GM12872 (cell line): ENCODE results near the gene RHOC.

Experiments used
- TF ChIP-seq, protein P1 (sequence below): IDR thresholded peaks from 3 replicates; pipeline ENCODE4 v1.5.1; 2011; ENCODE audit warnings: low read depth, mild to moderate bottlenecking, low read length, moderate library complexity; ENCODE audit not compliant: insufficient read depth

The RHOC gene

DNA sequence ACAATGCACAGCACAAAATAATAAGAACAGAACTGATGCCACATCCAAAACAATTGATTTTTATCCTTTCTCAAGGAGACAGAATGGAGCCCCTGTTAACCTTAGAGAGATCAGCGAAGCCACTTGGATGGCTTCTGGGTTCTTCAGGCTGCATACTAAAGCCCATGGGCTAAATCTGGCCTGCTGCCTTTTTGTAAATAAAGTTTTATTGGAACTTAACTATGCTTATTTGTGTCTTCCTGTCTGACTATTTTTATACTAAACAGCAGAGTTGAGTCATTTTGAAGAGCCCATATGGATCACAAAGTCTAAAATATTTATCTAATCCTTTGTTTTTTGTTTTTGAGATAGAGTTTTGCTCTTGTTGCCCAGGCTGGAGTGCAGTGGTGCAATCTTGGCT, 24.5 kb upstream of the RHOC start:
- TF ChIP-seq, protein P1, sequence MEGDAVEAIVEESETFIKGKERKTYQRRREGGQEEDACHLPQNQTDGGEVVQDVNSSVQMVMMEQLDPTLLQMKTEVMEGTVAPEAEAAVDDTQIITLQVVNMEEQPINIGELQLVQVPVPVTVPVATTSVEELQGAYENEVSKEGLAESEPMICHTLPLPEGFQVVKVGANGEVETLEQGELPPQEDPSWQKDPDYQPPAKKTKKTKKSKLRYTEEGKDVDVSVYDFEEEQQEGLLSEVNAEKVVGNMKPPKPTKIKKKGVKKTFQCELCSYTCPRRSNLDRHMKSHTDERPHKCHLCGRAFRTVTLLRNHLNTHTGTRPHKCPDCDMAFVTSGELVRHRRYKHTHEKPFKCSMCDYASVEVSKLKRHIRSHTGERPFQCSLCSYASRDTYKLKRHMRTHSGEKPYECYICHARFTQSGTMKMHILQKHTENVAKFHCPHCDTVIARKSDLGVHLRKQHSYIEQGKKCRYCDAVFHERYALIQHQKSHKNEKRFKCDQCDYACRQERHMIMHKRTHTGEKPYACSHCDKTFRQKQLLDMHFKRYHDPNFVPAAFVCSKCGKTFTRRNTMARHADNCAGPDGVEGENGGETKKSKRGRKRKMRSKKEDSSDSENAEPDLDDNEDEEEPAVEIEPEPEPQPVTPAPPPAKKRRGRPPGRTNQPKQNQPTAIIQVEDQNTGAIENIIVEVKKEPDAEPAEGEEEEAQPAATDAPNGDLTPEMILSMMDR = no peak

DNA sequence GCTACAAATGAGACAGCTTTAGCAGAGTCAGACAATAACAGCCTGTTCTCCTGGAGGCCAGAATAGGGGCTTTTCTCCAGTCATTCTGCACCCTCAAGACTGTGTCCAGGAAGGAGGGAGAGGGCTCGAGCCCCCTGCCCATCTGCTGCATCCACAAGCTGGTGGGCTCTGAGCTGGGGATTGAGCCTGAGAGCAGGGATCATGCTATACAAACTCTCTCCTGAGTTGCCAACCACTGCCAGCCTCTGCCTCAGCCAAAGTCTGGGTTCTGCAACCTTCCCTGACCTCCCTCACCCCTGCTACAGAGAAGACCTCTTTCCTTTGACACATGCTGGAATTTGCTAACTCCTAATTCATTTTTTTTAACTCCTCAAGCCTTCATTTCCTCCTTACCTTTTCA, 23.0 kb upstream of the RHOC start:
- TF ChIP-seq, protein P1 = no peak

DNA sequence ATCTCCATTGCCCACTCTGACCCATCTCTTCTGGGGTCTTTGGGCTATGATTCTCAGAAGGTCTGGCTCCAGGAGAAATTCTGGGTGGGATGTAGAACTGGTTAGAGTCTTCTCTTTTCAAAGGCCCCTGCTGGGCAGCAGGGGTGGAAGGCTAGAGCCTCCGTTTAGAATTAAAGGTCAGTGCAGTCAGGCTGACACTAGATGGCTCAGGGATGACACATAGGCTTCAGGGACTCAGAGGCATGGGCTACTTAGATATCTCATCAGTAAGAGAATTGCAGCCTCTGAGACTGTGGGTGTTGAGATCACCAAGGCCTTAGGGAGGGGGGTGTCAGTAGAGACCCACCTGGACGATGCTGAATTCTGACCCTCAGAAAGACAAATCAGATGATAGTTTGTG, 20.8 kb upstream of the RHOC start:
- TF ChIP-seq, protein P1 = no peak; the same call in 2 of the 3 replicates

DNA sequence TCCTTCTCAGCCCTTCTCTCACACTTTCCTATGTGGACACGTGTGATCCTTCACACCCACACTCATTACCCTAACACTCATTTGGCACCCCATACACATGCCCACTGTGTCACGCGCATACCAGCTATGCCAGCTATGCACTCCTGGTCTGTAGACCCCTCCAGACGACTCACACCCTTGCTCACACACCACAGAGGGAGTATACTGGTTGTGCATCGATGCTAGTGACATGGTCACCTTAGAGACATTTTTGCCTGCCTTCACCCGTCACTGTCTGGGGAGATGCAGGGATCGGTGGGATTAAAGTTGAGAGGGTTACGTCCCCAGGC, 16.5 kb upstream of the RHOC start:
- TF ChIP-seq, protein P1 = no peak

DNA sequence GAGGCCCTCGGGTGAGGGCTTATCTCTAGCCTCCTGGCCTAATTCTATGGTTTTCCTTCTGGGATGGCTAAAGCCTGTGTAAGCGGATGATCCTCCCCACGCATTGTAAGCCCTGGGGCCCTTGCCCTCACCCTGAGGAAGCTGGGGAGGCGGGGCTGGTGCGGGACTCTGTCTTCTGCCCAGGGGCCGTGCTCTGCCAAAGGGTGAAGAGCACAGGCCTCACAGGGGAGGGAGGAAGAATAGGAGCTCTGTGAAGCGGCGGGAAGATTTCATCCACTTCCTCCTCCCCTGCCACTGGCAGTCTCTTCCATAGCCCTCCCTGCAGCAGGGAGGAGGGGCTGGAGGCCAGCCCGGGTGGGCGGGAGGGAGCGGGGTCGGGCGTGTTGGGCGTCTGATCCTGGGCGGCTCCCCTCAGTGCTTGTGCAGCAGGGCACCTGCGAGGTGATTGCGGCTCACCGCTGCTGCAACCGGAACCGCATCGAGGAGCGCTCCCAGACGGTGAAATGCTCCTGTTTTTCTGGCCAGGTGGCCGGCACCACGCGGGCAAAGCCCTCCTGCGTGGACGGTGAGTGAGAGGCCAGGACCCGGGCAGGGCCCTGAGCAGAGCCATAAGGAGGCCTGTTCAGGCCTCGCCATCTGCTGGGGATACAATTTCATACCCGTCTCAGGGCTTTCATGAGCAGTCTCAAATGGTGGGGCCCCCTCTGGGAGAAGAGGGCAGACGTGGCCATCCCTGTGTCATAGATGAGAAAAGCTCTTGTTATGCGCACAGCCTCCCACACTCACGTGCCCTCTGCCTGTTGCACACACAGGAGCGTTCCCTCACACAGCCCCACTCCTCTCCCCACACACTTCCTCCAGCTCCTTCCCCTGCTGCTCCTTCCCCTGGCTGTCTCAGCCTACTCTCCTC, 15.9 kb upstream of the RHOC start:
- TF ChIP-seq, protein P1 = no peak

DNA sequence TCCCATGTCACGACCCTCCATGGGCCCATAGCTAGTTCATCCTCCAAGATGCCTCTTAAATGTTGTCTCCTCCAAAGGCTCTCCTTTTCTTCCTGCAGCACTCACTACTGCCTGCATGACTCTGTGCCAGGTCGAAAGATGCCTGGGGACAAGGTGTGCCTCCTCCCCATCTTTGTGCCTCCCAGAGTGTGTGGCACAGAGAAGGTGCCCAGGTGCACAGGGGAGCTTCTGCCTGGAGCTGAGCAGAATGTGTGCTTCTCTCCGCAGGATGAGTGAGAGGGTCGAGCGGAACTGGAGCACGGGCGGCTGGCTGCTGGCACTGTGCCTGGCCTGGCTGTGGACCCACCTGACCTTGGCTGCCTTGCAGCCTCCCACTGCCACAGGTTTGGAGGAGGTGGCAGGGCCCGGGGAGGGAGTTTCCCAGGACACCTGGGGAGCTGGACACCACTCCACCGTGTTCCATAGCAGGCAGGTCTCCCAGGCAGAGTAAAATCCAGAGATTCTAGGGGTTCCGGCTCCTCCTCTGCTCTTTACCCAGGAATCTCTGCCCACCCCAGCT, 15.1 kb upstream of the RHOC start:
- TF ChIP-seq, protein P1 = no peak

DNA sequence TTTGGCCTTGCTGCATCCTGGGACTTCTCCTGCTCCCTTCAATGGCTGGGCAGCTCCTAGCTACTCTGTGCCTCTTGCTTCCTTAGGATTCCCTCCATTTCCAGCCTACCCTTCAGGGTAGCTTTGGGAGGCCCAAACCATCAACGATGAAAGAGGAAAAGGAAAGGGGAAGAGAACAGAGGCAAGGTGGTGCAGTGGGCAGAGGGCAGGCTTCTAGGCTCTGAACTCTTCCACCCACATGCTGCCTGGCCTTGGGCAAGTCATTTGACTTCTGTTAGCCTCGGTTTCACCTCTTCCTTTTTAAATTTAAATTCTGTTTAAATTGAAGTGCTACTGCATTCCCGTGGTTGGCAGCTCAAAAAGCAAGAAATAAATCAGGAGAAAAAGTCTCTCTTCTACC, 13.9 kb upstream of the RHOC start:
- TF ChIP-seq, protein P1 = no peak
